NK-92 (cell line): ENCODE data around the gene YTHDF2.

Source experiments
- DNase-seq: peaks from one replicate; lab custom pipeline; 2025; ENCODE audit not compliant: unreplicated experiment; lab: John Stamatoyannopoulos, UW

YTHDF2 gene

DNA sequence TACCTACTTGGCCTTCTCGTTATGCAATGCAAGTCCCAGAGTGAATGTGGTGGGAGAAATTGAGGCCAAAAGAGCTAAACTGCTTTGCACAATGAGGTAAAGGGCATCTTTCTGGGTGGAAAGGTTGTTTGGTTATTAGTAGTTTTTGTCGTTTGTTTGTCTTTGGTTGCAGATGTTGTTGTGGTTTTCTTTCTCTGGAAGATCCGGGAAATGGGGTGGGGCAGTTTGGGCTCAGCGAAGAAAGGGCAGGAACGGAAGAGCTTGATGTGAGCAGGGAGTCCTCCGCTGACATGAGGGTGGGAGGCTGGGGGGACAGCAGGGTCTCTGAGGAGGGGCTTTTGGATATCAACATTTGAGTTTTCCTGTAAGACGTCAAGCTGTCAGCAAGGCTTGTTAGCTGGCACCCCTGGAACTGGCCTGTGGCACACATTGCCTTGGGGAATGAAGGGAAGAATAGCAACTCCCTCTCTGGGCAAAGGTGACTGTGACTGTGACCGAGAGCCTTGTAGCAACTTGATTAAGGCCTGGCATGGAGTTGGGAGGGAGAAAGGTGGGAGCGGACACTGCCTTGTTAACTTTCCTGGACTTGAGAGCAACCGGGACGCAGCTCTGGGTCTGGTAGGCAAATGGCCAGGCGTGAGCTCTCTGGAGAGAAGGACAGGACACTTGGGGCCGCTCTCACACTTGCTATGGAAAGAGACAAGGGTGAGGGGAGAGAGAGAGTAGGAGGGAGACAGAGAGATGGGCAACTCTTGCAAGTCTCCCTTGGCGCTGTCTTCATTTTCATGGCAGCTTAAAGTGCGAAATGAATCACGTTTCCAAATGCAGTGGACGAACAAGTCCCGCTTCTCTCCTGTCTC, 59.8 kb downstream of the YTHDF2 start:
- no peak for DNase-seq

DNA sequence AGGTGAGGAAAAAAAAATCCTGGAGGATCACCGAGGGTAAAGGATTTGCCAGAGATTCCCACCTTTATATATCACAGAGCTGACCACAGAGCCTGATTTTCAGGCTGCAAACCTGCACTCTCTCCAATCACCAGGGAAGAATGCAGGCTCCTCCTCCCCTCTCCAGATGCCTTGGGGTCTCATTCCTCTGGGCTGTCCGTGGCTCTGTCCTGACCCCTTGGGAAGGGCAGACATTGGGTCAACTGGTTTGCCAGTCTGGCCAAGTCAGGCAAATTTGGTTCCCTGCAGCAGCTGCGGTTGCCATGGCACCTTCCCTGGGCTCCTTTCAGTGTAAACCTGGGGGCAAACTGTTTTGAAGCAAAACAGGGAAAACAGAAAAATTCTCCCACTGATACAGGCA, 63.6 kb downstream of the YTHDF2 start:
- no peak for DNase-seq

DNA sequence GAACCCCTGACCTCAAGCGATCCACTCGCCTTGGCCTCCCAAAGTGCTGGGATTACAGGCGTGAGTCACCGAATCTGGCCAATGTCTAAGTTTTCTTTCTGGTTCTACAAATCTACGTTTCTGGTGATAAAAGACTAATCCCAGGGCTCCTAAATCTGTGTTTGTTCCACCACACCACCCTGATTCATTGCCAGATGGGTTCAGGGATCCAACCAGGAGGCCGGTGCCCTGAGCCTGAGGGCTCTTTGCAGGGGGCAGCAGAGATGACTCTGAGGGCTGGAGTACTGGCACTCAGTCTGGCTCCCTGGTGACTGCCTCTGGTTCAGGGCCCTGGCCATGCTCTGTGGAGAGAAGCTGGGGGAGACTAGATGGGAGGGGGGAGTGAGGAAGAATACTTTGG, 64.7 kb downstream of the YTHDF2 start:
- DNase-seq, result no peak

DNA sequence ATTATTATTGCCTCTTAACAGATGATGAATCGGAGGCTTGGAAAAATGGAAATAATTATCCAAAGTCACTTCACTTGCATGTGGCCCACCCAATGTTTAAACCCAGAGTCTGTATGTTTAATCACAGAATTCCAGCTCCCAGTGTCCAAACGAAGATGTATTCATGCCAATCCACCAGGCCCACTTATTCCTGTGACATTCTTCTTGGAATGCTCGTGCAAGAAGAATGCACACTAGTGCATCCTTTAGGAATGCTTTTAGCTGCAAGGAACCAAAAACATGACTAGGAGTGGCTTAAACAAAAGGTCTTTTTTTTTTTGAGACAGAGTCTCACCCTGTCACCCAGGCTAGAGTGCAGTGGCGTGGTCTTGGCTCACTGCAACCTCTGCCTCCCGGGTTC, 66.3 kb downstream of the YTHDF2 start:
- no peak for DNase-seq

DNA sequence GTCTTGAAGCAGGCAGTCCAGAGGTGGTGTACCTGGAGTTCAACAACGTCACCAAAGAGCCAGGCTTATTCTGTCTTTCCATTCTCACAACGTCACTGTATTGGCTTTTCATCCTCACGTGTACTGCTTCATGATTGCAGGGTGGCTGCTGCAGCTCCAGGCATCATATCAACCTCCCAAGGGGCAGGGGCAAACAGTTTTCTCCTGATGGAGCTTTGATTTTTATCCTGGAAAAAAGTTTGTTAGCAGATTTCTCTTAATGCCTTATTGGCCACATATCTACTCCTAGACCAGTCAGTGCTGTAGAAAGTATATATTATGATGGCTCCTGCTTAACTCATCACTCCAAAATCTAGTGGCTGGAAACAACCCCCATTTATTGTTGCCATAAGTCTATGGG, 66.9 kb downstream of the YTHDF2 start:
- no peak for DNase-seq

DNA sequence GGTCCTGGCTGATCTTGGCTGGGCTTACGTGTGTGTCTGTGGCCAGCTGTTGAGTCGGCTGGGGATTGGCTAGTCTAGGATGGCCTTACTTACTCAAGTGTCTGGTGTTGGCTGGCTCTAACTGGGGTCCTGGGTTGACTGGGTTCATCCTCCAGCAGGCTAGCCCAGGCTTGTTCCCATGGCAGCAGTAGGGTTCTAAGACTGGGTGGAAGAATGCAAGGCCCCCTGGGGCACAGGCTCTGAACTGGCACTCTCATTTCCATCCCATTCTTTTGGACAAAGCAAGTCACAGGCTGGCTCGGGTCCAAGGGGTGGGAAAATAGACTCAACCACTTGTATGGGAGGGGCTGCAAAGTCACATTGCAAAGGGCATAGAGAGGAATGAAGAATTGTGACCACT, 67.3 kb downstream of the YTHDF2 start:
- no peak for DNase-seq

DNA sequence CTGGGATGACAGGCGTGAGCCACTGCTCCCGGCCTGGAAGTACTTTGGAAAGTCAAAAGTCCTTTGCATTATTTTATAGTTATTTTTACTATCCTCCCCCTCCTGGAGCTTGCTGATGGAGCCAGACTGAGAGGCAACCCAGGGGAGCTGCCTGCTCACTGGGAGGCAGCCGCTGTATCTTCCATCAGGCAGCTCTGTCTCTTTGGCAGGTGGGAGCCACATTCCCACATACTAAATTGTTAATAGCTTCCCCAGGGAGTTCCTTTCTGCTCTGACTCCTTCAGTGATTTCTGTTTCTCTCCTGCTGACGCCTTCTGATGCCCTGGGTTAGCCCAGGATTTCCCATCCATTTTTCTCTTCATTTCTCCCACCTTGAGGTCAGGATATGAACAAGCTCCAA, 70.3 kb downstream of the YTHDF2 start:
- DNase-seq, result no peak

DNA sequence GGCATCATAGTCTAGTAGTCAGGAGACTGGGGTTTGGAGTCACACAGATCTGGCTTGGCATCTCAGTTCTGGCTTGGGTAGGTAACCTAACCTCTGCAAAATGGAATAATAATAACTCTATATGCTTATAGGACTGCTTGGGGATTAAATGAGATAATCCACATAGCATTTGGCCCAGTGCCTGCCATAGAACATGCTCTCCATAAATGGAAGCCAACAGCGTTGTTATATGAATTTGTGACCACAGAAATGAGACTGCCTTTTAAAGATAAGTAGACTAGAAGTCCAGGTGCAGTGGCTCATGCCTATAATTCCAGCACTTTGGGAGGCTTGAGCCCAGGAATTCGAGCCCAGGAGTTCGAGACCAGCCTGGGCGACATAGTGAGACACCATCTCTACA, 71.2 kb downstream of the YTHDF2 start:
- no peak for DNase-seq

DNA sequence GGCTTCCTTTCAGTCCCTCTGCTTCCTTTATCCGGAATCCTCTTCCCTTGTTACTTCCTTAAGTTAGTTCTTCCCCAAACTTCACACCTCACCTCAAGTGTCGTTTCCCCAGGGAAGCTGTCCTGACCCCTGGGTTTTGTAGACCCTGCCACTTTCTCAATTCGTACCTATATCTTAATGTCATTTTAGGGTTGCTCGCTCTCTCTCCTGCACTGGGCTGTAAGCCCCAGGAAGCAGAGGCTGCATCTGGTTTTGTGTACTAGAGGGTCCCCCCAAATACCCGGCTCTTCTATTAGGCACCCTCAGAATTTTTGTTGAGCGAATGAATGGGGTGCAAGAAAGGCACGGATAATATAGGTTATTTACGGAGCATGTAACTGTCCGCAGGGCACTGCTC, 74.6 kb downstream of the YTHDF2 start:
- DNase-seq, result no peak

DNA sequence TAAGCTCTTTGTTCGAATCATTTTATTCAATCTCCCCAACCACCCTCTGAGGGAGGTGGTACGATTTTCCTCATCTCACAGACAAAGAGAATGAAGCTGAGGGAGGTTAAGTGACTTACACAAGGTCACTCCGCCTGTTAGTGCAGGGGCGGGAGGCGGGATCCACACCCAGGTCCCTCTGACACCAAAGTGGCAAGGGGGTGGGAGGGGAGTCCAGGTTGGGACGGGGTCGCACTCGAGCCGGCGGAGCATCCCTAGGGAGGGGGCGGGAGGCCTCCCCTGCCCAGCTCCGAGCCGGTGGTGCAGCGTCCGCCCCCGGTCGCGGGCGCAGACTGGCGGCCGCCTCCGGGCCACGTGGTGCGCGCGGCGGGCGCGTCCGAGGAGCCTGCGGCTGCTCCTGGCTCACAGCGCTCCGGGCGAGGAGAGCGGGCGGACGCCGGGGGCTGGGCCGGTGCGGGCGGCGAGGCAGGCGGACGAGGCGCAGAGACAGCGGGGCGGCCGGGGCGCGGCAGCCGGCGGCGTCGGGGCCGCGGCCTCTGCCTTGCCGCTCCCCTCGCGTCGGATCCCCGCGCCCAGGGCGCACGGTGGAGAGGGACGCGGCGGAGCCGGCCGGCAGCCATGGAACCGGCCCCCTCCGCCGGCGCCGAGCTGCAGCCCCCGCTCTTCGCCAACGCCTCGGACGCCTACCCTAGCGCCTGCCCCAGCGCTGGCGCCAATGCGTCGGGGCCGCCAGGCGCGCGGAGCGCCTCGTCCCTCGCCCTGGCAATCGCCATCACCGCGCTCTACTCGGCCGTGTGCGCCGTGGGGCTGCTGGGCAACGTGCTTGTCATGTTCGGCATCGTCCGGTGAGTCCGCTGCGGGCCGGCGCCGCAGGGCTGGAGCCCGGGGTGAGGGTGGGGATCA, 75.3 kb downstream of the YTHDF2 start, which contains the start of gene OPRD1:
TSS of gene OPRD1 (plus strand) at position 405 of the 903 bp plus-strand sequence. CDS start at position 619, 214 bp downstream.
- DNase-seq, result no peak

DNA sequence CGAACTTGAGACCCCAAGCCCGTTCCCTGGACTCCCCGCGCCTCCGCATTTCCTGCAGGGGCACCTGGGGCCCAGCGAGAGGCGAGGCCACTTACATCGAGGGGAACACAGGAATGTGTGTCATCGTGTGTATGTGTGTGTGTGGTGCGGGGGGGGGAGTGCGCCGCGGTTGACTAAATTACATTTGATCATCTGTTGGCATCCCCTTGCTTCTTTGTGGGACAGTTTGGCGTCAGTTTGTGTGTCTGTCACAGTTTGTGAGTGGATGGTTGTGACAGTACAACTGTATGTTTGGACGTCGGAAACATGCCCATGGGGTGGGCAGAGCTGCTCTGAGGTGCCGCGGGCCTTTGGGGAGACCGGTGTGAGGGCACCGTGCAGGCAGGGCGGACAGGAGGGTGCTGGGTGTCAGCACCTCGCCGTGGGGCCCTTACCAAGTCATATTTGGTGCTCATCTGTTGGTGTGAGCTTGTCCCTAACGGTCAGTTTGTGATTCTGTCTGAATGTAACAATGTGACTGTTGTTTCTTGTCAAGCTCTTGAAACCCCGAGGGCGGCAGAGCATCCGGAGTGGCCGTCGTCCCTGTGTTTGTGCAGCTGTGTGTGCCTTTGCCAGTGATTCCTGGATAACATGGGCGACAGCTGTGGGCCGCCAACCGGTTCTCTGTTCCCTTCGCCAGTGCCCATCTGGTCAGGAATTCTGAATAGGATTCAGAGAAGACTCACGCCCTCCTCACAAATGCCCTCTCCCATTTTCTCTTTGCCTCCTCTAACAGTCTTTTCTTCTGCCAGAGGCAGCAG, 76.1 kb downstream of the YTHDF2 start:
- DNase-seq, result no peak

DNA sequence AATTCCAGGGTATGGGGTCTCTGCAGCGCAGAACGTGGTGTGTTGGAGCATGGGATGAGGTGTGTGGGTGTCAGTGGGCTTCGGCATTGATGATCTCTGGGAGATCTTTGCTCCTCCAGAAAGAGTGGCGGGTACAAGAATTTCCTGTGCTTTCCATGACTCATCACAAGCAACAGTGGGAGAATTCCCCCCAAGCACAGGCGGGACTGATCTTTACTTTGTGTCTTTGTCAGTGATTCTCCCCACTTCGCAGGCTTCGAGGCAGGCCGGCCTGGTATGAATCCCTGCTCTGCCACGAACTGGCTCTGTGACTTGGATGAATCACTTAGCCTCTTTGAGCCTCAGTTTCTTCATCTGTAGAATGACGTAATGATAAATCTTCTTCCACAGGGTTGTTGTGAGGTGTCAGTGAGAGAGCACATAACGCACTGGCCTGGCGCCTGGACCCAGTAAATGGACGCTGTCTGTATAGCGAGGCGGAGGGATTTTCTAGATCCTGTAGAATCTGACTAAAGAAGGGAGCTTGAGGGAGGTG, 77.3 kb downstream of the YTHDF2 start:
- DNase-seq, result no peak

DNA sequence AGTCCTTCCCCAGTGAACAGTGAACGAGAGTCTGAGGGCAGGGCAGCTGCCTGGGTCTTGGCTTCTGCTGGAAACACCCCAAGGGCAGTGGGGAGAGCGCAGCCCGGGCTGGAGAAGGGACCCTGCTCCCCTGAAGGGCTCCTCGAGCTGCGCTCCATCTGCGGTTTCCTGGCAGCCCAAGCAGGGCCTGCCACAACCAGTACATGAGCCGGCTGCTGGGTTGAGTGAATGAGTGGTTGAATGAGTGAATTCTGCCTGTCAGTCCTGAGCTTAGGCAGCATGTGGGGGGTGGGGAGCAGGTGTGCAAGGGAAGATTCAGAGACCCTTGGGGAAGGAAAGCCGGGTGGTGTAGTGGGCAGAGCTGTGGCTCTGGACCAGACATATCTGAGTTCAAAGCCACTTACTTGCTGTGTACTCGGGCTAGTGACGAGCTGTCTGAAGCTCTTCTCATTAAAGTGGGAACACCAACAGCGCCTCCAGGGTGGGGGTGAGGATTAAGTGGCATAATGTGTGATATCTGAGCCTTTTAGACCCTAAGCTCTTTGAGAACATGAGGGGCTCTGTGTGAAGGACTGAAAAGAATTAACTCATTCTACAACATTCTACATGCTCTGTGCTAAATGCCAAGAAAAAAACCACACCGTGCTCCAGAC, 78.9 kb downstream of the YTHDF2 start:
- no peak for DNase-seq

DNA sequence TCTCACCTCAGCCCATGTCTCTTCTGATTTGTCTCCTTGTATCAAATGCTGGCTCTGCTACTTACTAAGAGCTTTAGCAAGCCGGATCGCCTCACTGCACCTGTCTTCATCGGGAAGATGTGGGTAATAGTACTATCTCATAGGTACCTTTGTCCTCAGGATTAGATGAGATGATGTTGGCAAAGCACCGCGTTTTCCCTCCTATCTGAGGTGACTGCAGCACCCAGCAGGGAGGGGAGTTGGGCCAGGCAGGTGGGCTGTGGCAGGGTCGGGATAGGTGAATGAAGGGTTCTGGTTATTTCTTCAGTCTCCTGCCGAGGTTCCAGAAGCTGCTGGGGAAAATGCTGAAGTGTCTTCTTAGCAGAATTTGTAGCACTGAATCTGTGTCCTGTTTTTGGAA, 80.4 kb downstream of the YTHDF2 start:
- no peak for DNase-seq

DNA sequence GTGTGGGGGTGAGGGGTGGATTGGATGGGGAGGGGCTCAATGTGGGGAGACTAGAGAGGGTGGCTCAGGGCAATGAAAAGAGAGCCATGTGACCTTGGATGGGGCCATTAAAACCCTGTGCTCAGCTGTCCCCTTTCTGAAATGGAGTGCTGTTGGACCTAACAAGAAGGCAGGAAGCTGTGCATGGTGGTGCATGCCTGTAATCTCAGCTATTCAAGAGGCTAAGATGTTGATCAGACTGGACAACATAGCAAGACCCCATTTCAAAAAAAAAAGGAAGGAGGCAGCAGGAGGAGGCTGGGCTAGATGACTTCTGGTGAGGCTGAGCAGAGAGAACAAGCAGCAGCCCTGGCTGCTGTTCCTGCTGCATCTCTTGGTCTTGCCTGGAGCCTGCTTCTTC, 82.3 kb downstream of the YTHDF2 start:
- DNase-seq, result no peak
